IMR-90 (cell line): ENCODE results near the gene SCARB1. TPM values are rescaled to one million over a fixed set of nuclear protein-coding genes. Genes with fewer than 3 reads are reported as not detected.

Experiments used
- ATAC-seq: fragments of 200-7000 bp; cut with Tn5 transposase; 2 replicates; pipeline ENCODE4 v1.9.1; 2020; ENCODE audit warnings: low read depth, mild to moderate bottlenecking, moderate library complexity
- BruUV-seq: library from RNA; stranded (reverse); fragments of 400-500 nt; replicated peaks from 2 replicates; lab custom pipeline; 2021; lab: Mats Ljungman, UMichigan
- CTCF ChIA-PET: fragments of 300-600 bp; formaldehyde crosslinking; extraction: SDS; loops from one replicate; lab custom pipeline; 2021; ENCODE audit warnings: antibody characterized with exemption; lab: Yijun Ruan, JAX
- POLR2A ChIA-PET: fragments of 300-600 bp; sonication (Branson Sonifier 250); formaldehyde crosslinking; loops from one replicate; lab custom pipeline; 2022; ENCODE audit warnings: antibody characterized with exemption; ENCODE audit not compliant: unreplicated experiment; lab: Charles Lee
- DNase-seq: peaks from one replicate; pipeline ENCODE4 v3.0.0; 2013
- H2AFZ ChIP-seq: replicated peaks from 2 replicates; pipeline ENCODE3; 2013; ENCODE audit warnings: low read length, mild to moderate bottlenecking; ENCODE audit not compliant: poor library complexity
- H2AK5ac ChIP-seq: 2 replicates; pipeline ENCODE4 v1.6.1; 2013; ENCODE audit warnings: low read depth, low read length, inconsistent platforms
- H2AK9ac ChIP-seq: replicated peaks from 2 replicates; pipeline ENCODE3; 2013; ENCODE audit warnings: mild to moderate bottlenecking, low read depth, low read length, moderate library complexity; ENCODE audit not compliant: poor library complexity
- H2BK120ac ChIP-seq: 2 replicates; pipeline ENCODE4 v1.6.1; 2013; ENCODE audit warnings: low read depth, low read length, inconsistent platforms
- H2BK15ac ChIP-seq: 3 replicates; pipeline ENCODE4 v1.6.1; 2013; ENCODE audit warnings: low read depth, low read length, inconsistent platforms
- H2BK20ac ChIP-seq: 2 replicates; pipeline ENCODE4 v1.6.1; 2013; ENCODE audit warnings: low read depth, mild to moderate bottlenecking, inconsistent platforms, low read length, moderate library complexity
- H2BK5ac ChIP-seq: 2 replicates; pipeline ENCODE4 v1.6.1; 2013; ENCODE audit warnings: mild to moderate bottlenecking, low read depth, low read length, inconsistent platforms; ENCODE audit not compliant: poor library complexity, severe bottlenecking
- H3K14ac ChIP-seq: replicated peaks from 2 replicates; pipeline ENCODE4 v1.6.1; 2013; ENCODE audit warnings: low read depth, low read length, inconsistent platforms
- H3K18ac ChIP-seq: 2 replicates; pipeline ENCODE4 v1.6.1; 2013; ENCODE audit warnings: low read depth, low read length, control low read depth
- H3K23ac ChIP-seq: 2 replicates; pipeline ENCODE4 v1.6.1; 2013; ENCODE audit warnings: low read depth, low read length, inconsistent platforms
- H3K27ac ChIP-seq: 2 replicates; pipeline ENCODE4 v1.5.1; 2013; ENCODE audit warnings: mild to moderate bottlenecking, control low read depth, low read length; ENCODE audit not compliant: insufficient read depth
- H3K27me3 ChIP-seq: 2 replicates; pipeline ENCODE4 v1.6.1; 2013; ENCODE audit warnings: low read length; ENCODE audit not compliant: control insufficient read depth, insufficient read depth
- H3K36me3 ChIP-seq: 2 replicates; pipeline ENCODE4 v1.6.1; 2013; ENCODE audit warnings: low read length, mixed read lengths; ENCODE audit not compliant: control insufficient read depth, insufficient read depth
- H3K4ac ChIP-seq: 2 replicates; pipeline ENCODE4 v1.6.1; 2013; ENCODE audit warnings: low read depth, low read length, inconsistent platforms
- H3K4me1 ChIP-seq: 2 replicates; pipeline ENCODE4 v1.6.1; 2013; ENCODE audit warnings: low read length, mixed read lengths; ENCODE audit not compliant: control insufficient read depth, insufficient read depth
- H3K4me2 ChIP-seq: 2 replicates; pipeline ENCODE4 v1.6.1; 2013; ENCODE audit warnings: low read depth, mild to moderate bottlenecking, control low read depth, low read length, moderate library complexity
- H3K4me3 ChIP-seq: 2 replicates; pipeline ENCODE4 v1.5.1; 2013; ENCODE audit warnings: low read depth, mild to moderate bottlenecking, control low read depth, low read length, moderate library complexity; ENCODE audit not compliant: insufficient read depth
- H3K56ac ChIP-seq: 2 replicates; pipeline ENCODE4 v1.6.1; 2013; ENCODE audit warnings: low read length, inconsistent platforms; ENCODE audit not compliant: insufficient read depth; ENCODE audit errors: extremely low read depth
- H3K79me1 ChIP-seq, 2 experiments: 2 replicates each; pipeline ENCODE4 v1.6.1; 2013; ENCODE audit warnings: low read length in 2 of 2, inconsistent platforms in 1 of 2, low read depth in 1 of 2
- H3K9ac ChIP-seq: 2 replicates; pipeline ENCODE4 v1.6.1; 2013; ENCODE audit warnings: low read depth, low read length, control low read depth
- H3K9me1 ChIP-seq: 2 replicates; pipeline ENCODE4 v1.6.1; 2013; ENCODE audit warnings: low read length, inconsistent platforms; ENCODE audit not compliant: insufficient read depth
- H3K9me3 ChIP-seq: 2 replicates; pipeline ENCODE4 v1.6.1; 2013; ENCODE audit warnings: low read length; ENCODE audit not compliant: control insufficient read depth, insufficient read depth
- H4K20me1 ChIP-seq: 2 replicates; pipeline ENCODE4 v1.6.1; 2013; ENCODE audit warnings: low read length, inconsistent platforms; ENCODE audit not compliant: insufficient read depth
- H4K5ac ChIP-seq: 2 replicates; pipeline ENCODE4 v1.6.1; 2013; ENCODE audit warnings: mild to moderate bottlenecking, low read depth, low read length, control low read depth
- H4K8ac ChIP-seq, 2 experiments: 2 replicates each; pipeline ENCODE4 v1.6.1; 2013; ENCODE audit warnings: low read depth in 2 of 2, low read length in 2 of 2, control low read depth in 1 of 2, inconsistent platforms in 1 of 2
- H4K91ac ChIP-seq: 2 replicates; pipeline ENCODE4 v1.6.1; 2013; ENCODE audit warnings: low read depth, low read length, inconsistent platforms; ENCODE audit not compliant: insufficient read depth
- BHLHE40 ChIP-seq: fragments of 150-350 bp; IDR thresholded peaks from 2 replicates; pipeline ENCODE4 v1.6.1; 2016; ENCODE audit warnings: mild to moderate bottlenecking, low read depth, low read length
- RAD21 ChIP-seq: IDR thresholded peaks from 2 replicates; pipeline ENCODE4 v1.6.1; 2012; ENCODE audit warnings: low read length, improper control_type of control experiment
- WGBS, 2 experiments: methylation state at CpG; one replicate each; pipeline versions ENCODE4 v1.1.5 to v1.1.7; 2013; ENCODE audit warnings: missing lambda C conversion rate in 2 of 2; ENCODE audit not compliant: insufficient read length in 1 of 2; ENCODE audit errors: extremely low coverage in 2 of 2; 5-methylcytosine and 5-hydroxymethylcytosine counted together
- dilution Hi-C: fragments of 300-500 bp; cut with HindIII; formaldehyde crosslinking; loops from one replicate; pipeline ENCODE4 v1.14.3; 2018; ENCODE audit warnings: low sequenced_read_pairs; ENCODE audit not compliant: unreplicated experiment
- in situ Hi-C: fragments of 300-500 bp; cut with MboI; formaldehyde crosslinking; loops from 3 replicates; pipeline ENCODE4 v1.14.3; 2019; ENCODE audit warnings: low sequenced_read_pairs, inconsistent platforms, mixed read lengths
- intact Hi-C: fragments of 100-400 bp; cut with micrococcal nuclease; formaldehyde crosslinking; loops from 2 replicates; pipeline ENCODE4 v1.10.0; 2022
- polyA plus RNA-seq, 3 experiments: library from polyadenylated mRNA; depleted of rRNA; stranded (reverse); fragments of >200 nt; gene quantifications; 2 replicates each; pipeline ENCODE4 v1.2.3, GENCODE V29; 2012; ENCODE audit warnings: low replicate concordance in 1 of 3
- total RNA-seq: library from RNA; depleted of rRNA; stranded (reverse); fragments of >200 nt; gene quantifications from 2 replicates; pipeline ENCODE4 v1.2.3, GENCODE V29; 2012
- TF ChIP-seq, protein P1 (sequence below): fragments of 150-350 bp; IDR thresholded peaks from 2 replicates; pipeline ENCODE4 v1.6.1; 2017; ENCODE audit warnings: mild to moderate bottlenecking, antibody characterized with exemption, low read length, low read depth

The SCARB1 gene
- total and polyA plus RNA-seq, 2 of the 4 experiments (the other 2 are of a cell fraction): 3.0 to 24.8 TPM

DNA sequence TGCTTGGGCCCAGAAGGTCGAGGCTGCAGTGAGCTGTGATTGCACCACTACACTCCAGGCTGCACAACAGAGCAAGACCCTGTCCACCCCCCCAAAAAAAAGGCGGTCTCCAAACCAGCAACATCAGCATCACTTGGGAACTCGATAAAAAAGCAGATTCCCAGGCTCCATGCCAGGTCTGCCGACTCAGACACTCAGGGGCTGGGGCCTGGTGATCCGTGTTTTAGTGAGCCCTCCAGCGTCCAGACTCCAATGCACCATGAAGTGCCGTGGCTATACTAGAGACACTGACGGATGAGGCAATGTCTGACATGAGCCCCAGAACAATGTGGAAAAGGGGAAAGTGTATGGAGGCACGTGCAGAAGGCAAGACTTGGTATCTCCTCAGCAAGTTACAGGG, 28.8 kb downstream of the SCARB1 start (continued):
- TF ChIP-seq BHLHE40: no peak
- no peak for TF ChIP-seq RAD21

DNA sequence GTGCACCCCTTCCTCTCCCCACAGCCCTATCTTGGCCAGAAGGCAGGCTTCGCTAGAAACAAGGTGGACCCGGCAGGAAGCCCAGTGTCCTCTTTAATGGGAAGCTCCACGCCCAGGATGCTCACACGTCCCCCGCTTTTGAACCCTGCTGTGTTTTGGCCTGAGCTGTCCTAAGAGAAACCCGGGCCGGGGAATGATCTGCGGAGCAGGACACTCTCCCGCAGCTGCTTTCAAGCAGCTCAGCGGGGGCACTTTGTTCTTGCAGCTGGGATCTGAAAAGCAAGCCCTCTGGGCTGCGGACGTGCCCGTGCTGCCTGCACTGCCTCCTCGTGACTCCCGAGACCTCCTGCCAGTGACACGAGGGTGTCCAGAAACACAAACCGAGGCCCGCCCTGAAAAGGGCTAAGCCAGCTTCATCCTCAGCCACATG, 30.0 kb downstream of the SCARB1 start:
- in situ Hi-C loops (no loop called here), intact Hi-C loops (no loop called here), dilution Hi-C loops (no loop called here)
- Histone ChIP-seq H3K56ac (no peak overlapping the region), H3K27ac (no peak overlapping the region), H3K14ac (no peak overlapping the region), H2BK15ac (no peak overlapping the region), H4K20me1 (no peaks in the 10 kb centered on the region; the same call in 1 of the 2 replicates), H3K9me1 (peaks cover 6% of the 10 kb centered on the region; the same call in 1 of the 2 replicates), H4K91ac (no peak overlapping the region), H3K23ac (no peak overlapping the region), H3K36me3 (no peaks in the 10 kb centered on the region), H2BK20ac (no peak overlapping the region), H2AK5ac (no peak overlapping the region), H3K4me3 (no peak overlapping the region), H3K27me3 (no peaks in the 10 kb centered on the region), H3K4me1 (peaks cover 9% of the 10 kb centered on the region), H2AK9ac (no peak overlapping the region), H2AFZ (no peak overlapping the region), H3K9ac (no peak overlapping the region), H3K79me1 (peaks cover 6 to 8% of the 10 kb centered on the region in 2 experiments; a peak in 2 of 4 replicates), H3K4ac (no peak overlapping the region), H3K9me3 (peaks cover 2% of the 10 kb centered on the region; the same call in 1 of the 2 replicates), H3K18ac (no peak overlapping the region), H3K4me2 (no peak overlapping the region), H2BK5ac (no peak overlapping the region), H2BK120ac (no peak overlapping the region), H4K5ac (no peak overlapping the region), H4K8ac (no peak overlapping the region)
- ChIA-PET POLR2A (no interaction called here), CTCF (no interaction called here)
- WGBS, 2 experiments: 62% methylated on average over 15 of the region's 18 CpGs; no CpG with 5 or more reads in 1 of the 2 experiments
- no peak for DNase-seq
- BruUV-seq: no TSS peak
- no peak for ATAC-seq
- TF ChIP-seq BHLHE40: no peak
- TF ChIP-seq, protein P1, sequence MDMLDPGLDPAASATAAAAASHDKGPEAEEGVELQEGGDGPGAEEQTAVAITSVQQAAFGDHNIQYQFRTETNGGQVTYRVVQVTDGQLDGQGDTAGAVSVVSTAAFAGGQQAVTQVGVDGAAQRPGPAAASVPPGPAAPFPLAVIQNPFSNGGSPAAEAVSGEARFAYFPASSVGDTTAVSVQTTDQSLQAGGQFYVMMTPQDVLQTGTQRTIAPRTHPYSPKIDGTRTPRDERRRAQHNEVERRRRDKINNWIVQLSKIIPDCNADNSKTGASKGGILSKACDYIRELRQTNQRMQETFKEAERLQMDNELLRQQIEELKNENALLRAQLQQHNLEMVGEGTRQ: no peak
- TF ChIP-seq RAD21: no peak
